Measurements from ENCODE around the gene SERPINA6.

DNA sequence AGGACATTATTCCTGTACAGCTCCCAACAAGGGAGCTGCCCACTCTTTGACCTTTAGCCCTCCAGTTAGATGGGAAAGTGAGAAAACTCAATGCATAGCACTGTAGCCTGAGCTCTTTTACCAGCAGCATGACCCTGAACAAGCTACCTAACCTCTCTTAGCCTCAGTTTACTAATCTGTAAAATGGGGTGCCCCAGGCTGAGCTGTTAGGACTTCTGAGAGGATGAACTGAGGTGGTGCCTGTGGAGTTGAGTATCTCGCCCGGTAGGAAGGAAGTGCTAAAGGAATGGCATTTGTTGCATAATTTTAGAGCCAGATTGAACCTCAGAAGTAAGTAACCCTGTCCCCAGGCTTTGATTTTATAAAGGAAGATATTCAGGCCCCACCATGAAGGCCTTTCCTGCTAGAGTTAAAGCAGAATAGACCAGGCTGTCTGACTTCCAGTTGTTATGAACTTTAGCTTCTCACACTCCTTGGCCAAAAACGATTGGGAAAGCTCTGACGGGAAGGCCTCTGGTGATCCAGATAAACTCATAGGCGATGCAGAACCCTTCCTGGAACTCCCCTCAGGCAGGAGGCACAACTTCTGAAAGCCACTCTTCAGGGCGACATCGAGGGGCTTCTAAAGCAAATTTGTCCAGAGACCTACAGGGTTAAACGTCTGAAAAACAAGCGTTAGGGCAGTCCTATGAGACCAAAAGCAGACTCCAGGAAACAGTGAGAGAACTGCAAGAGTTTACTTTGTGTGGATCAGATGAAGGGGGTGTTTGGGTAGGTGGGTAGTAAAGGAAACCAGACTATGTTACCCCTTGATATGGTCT, 27.6 kb downstream of the SERPINA6 start:
- TF ChIP-seq CTCF (IDR thresholded peaks at IDR 0.05; ENCODE audit: insufficient read depth, low read depth, low read length): no peak
- TF ChIP-seq EZH2 (IDR thresholded peaks at IDR 0.05; ENCODE audit: insufficient read depth, low read length): no peak

Measured in astrocyte (in vitro differentiated cells and primary cell).